DMS114 treated with DMSO at 0.1 percent for 48 hours (cell line): ENCODE data around the gene GPR176.

ENCODE experiments used
- DNase-seq: peaks from one replicate; lab custom pipeline; 2025; ENCODE audit not compliant: unreplicated experiment; lab: John Stamatoyannopoulos, UW

The GPR176 gene

GRCh38 chr15:39936681-39937080, 16.6 kb upstream of the GPR176 start:
- no peak for DNase-seq

- no peak for DNase-seq
Observed at GRCh38 chr15:39936187-39936586, 16.1 kb upstream of the GPR176 start.

- DNase-seq, result no peak
Observed at GRCh38 chr15:39935241-39935640, 15.2 kb upstream of the GPR176 start.

GRCh38 chr15:39934397-39935071, 14.5 kb upstream of the GPR176 start:
- DNase-seq, result peak; percentile 13

GRCh38 chr15:39931615-39932014, 11.5 kb upstream of the GPR176 start:
- DNase-seq, result no peak

GRCh38 chr15:39926526-39926925, 6.5 kb upstream of the GPR176 start:
- no peak for DNase-seq

- DNase-seq, result no peak
Observed at GRCh38 chr15:39925112-39925842, 5.2 kb upstream of the GPR176 start.

GRCh38 chr15:39924437-39924836, 4.4 kb upstream of the GPR176 start:
- DNase-seq, result no peak

- DNase-seq, result no peak
Observed at GRCh38 chr15:39922462-39923092, 2.5 kb upstream of the GPR176 start.

- DNase-seq, result no peak
Observed at GRCh38 chr15:39921274-39921638, 1.2 kb upstream of the GPR176 start.

- peak; percentile 62 for DNase-seq
Observed at GRCh38 chr15:39920510-39921273, 626 bp upstream of the GPR176 start.

GRCh38 chr15:39919411-39919747, 687 bp downstream of the GPR176 start:
- no peak for DNase-seq

- DNase-seq, result peak; percentile 10
Observed at GRCh38 chr15:39918688-39919385, 1.2 kb downstream of the GPR176 start.

- no peak for DNase-seq
Observed at GRCh38 chr15:39914977-39915376, 5.1 kb downstream of the GPR176 start.

GRCh38 chr15:39909007-39909406, 11.1 kb downstream of the GPR176 start:
- no peak for DNase-seq

- no peak for DNase-seq
Observed at GRCh38 chr15:39908186-39908585, 11.9 kb downstream of the GPR176 start.

- DNase-seq, result no peak
Observed at GRCh38 chr15:39907216-39907615, 12.8 kb downstream of the GPR176 start.

- no peak for DNase-seq
Observed at GRCh38 chr15:39904115-39904514, 16.0 kb downstream of the GPR176 start.

- DNase-seq, result no peak
Observed at GRCh38 chr15:39898317-39898716, 21.7 kb downstream of the GPR176 start.

GRCh38 chr15:39896846-39897245, 23.2 kb downstream of the GPR176 start:
- no peak for DNase-seq

- DNase-seq, result no peak
Observed at GRCh38 chr15:39896101-39896500, 24.0 kb downstream of the GPR176 start.
